AG20443 (cell line): Measurements from ENCODE around the gene GEN1.

Experiments used
- DNase-seq: peaks from one replicate; pipeline ENCODE4 v3.0.0; 2012; ENCODE audit warnings: low spot score, mixed read lengths

Gene GEN1

DNA sequence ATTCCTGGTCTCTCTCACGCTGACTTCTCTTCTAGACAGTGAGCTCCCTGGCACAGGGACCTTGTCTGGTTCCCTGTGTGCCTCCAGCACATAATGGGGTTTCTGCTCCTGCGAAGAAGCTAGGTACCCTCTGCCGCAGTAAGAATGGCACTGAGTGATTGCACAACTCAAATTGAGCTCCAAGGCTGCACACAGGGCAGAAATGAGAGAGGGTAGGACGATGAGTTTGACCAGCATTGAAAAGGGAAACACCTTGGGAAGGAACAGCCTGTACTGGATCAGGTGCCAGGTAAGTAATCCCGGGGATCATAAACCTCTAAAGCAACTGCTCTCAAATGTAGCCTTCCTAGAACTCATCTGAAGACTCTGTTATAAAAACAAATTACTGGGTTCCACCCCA is 41.4 kb downstream of the GEN1 start:
- DNase-seq: no peak

DNA sequence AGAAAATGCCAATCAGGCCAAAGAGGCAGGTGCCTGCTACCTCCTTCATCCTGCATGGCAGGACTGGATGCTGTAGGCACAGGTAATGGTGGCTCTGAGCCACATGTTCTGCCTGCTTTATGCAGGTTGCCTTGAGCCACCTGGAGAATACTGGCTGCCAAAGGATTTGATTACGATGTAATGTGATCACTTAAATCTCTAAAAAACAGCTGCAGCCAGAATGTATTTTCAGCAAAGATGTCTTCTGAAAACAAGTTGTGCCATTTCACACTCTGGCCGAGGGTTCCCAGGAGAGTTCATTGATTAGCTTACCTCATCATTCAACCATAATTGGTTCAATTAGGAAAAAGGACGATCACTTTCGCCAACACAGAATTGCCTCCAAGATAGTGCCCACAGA is 44.4 kb downstream of the GEN1 start:
- no peak for DNase-seq

DNA sequence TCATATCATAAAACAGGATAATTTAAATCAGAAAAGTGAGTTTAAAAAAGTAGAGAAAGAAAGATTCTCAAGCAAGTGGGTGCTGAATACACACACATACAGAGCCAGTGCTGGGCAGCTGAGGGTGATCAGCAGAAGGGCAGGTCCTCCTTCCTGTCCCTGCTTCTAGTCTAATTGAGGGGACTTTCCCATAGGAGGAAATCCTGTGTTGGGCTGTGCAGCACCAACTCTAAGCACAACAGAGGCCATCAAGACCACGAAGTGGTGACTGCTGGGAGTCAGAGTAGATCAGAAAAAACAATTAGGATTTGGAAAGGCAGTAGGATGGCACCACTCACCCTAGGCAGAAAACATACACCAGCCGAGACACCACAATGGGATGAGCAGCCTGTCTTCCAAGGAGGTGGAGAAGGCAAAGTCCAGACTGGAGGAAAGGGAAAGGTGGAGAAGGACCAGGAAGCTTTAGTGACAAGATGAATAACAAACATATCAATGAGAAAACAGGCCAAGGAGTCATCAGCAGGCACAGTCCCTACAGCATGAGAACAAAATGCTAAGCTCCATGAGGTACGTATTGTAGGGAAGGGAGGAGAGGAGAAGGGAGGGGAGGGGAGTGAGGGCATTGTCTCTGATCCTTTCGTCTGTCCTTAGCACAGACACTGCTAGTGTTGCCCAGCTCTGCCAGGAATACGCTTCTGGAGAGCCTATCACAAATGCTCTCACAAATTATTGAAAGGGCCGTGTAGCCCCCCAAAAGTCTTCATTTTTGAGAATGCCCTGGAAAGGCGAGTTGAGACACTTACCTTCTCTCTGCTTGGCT is 45.6 kb downstream of the GEN1 start:
- no peak for DNase-seq

DNA sequence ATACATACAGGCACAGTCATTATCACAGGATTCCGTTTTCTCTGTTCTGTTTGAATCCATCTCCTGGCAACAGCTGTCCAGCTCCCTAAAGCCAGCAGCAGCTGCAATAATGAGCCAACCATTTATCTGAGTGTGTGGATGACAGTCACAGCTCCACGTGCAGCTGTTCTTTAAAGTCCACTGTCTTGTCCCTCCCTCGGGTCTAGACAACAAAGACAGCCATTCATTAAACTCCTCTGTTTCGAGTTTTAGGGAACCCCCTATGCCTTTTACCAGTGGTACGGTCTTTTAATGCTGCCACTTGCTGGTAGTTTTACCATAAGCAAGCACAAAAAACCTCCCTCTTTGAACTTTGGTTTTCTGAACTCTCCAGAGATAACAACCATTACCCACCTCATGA is 46.3 kb downstream of the GEN1 start:
- DNase-seq: no peak

DNA sequence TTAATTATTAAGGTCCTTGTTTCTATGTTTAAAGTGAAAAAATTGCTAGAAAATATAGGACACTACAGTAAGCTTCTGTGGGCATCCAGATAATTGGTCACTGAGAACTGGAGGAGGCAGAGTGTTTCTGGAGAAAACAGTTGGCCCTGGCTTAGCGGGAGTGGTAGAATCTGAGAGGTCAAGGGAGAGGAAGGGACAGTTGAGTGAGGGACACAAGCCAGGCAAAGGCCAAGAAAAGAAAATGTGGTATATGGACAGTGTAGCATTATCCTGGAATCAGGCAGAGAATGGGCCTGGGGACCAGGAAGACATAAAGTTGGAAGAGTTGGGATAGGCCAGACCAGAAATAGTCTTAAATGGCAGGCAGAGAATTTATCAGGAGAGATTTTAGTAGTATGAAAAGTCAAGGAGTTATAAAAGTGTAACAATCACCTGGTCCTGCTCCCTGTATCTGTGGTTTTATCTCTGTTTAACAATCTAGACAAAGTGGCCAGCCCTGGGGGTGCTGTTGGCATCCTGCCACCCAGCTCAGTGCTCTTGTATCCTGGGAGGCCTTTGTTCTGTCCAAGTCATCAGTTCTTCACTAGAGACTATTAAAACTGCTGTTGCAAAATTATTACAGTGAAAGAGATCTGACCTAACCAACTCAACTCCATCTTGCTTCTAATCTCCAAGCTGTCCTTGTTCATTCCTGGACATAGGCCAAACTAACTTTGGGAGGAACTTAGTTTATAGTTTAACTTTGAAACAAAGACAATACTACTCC is 46.9 kb downstream of the GEN1 start:
- no peak for DNase-seq

DNA sequence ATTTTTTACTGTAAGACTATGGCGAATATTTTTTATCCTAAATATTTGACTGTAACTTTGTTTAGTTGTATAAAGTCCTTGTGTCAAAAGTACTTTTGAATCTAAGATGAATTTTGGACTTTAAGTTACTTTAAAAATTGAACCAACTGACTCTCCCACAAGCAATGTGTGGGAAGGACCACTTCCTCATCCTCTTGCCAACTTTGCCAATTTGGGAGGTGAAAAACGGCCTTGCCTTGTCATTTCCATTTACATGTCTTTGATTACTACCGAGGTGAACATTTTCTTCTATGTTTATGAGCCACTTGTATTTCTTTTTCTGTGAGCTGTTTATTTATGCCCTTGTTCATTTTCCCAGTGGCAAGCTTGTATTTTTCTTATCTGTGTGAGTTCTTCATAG is 49.6 kb downstream of the GEN1 start:
- no peak for DNase-seq

DNA sequence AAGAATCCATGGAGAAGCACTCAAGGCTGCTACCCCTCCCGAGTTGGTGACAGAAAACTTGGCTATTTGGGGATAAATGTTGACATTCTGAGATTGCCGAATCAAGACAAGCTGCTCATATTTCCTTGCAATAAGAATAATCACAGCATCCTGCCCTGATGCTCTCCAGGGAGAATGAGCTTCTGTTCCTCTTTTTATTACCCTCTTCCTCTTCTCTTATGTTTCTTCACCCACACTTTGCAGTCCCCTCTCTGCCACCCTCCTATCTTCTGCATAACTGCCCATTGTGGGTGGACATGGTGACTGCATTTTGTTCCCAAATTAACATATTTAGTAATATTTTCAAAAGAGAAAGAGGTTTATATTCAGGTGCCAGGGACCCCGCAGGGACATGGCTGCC is 50.4 kb downstream of the GEN1 start:
- DNase-seq: no peak

DNA sequence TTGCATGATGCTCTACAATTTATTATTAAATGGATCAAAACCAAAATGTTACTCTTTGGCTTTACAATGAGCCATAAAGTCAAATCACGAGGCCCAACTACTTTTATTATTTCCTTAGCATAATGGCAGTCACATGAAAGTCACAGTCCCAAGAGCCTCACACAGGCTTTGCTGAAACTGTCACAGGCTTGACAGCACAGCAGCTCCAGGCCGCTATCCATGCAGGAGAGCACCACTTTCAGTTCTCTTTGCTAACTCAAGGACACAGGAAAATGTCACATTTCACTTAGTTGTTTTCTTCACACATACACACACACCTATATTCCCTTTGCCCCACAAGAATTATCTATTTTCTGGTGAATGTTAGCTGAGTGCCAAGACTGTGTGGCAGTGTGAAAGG is 51.2 kb downstream of the GEN1 start:
- DNase-seq: no peak

DNA sequence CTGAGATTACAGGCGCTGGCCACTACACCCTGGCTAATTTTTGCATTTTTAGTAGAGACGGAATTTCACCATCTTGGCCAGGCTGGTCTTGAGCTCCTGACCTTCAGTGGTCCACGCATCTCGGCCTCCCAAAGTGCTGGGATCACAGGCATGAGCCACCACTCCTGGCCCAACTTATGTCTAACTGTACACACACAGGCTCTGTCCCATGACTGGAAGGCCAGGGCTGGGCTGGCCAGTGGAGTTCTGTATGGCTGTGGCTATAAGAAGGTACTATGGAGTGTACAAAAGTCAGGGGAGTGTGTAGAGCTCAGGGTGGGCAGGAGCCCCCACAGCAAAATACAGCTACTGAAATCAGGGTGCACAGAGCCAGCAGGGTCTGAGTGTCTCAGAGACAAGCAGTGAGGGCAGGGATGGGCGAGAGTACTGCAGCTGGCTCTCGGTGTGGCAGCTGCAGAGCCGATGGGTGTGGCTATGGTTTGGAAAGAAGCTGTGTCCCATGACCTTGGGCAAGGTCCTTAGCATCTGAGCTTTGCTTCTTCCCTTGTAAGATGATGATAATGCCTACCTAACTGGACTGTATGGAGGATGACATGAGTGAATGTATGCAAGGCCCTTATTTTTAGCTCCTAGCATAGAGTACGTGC is 51.9 kb downstream of the GEN1 start:
- no peak for DNase-seq

DNA sequence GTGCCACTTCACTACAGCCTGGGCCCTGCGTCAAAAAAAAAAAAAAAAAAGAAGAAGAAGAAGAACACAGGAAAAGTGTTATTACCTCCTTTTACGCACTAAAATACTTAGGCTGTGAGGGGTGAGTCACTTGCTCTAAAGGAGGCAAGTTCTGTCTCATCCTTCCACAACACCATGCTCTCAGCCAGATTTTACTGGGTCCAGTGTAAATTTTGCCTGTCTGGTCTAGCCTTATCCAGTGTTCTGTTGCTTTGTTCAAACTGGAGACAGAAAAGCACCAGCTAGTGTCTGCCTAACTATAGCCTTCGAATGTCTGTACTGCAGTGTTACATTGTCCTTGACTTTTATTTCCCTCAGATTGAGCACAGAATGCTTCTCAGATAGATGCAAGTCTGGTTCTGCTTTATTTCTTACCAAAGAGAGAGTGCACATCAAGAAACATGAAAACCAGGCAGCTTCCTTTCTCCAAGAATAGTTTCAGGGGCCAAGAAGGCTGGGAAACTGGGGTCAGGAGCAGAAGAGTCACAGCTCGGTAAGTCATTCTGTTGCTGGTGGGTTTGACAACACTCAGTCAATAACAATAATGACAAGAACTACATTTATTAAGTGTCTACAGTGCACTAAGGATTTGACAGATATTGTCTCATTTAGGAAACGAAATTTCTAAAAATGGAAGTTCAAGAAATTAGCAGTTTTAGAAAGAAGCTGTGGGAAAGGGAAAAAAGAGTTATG is 59.2 kb downstream of the GEN1 start:
- peak; percentile 69 for DNase-seq

DNA sequence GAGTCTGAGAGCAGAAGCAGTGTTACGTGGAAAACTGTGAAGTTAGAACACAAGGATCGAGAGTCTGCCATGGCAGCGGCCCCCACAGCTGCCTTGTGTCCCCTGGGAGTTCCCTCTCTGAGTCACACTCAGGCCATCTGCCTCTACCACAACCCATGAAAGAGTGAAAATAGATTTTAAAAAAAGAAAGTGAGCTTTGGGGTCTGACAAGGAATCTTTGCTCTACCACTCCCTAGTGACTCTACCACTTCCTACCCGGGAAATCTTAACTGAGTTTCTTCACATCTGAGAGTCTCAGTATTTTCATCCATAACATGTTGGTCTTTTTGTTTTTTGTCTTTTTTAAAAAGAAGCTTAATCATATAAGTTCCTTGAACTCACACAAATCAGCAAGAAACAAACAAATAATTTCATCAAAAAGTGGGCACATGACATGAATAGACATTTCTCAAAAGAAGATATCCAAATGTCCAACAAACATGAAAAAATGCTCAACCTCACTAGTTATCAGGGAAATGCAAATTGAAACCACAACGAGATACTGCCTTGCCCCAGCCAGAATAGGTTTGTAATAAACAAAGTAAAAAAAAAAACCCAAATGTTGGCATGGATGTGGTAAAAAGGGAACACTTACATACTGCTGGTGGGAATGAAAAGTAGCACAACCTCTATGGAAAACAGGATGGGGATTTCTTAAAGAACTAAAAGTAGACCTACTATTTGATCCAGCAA is 60.0 kb downstream of the GEN1 start:
- peak; percentile 70 for DNase-seq

DNA sequence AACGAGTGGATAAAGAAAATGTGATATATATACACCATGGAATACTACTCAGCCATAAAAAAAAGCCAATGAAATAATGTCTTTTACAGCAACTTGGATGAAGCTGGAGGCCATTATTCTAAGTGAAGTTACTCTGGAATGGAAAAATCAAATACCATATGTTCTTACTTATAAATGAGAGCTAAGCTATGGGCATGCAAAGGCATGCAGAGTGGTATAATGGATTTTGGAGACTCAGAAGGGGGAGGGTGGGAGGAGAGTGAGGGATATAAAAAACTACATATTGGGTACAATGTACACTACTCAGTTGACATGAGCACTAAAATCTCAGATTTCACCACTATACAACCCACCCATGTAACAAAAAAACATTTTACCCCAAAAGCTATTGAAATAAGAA is 60.7 kb downstream of the GEN1 start:
- DNase-seq: no peak

DNA sequence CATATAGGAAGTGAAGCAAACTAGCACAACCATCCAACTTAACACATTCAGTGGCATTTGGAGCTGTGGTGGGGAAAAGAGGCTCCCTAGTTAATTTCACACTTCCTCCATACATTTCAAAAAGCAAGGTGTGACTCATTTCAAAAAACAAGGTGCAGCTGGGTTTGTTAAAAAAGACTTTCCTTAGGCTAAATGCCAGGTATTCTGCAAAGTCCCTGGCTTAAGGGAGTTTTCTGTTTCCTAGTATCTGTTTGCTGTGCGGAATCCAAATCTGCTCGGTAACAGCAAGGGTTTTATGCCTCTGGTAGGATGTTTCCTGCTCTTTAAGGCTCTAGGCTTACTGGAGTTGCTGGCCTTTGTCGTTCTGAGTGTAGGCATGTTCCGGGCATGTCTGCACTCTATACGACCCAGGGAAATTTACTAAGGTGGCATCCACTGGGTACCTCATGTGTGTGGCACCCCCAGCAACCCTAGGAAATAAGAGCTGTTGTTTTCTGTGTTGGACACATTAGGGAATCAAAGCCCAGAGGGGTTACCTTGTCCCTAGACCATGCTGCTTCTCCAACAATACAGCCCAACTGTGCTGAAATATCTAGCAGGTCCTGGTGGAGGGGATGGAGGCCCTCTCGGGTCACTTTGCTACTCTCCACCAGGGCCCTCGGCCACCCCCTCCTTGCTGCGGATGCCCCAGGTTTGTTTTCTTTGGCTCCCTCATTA is 61.7 kb downstream of the GEN1 start:
- no peak for DNase-seq

DNA sequence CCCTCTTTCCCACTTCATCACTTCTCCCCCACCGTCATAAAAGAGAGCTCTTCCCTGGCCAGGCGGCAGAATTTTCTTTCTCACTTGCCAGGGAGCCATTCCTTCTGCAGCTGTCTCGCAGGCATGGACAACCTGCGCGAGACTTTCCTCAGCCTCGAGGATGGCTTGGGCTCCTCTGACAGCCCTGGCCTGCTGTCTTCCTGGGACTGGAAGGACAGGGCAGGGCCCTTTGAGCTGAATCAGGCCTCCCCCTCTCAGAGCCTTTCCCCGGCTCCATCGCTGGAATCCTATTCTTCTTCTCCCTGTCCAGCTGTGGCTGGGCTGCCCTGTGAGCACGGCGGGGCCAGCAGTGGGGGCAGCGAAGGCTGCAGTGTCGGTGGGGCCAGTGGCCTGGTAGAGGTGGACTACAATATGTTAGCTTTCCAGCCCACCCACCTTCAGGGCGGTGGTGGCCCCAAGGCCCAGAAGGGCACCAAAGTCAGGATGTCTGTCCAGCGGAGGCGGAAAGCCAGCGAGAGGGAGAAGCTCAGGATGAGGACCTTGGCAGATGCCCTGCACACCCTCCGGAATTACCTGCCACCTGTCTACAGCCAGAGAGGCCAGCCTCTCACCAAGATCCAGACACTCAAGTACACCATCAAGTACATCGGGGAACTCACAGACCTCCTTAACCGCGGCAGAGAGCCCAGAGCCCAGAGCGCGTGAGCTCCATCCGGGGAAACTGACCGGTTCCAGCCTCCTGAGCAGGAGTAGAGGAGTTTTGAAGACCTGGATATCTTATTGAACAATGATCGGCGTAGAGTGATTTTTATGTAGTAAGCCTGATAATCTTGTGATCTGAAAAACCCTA is 62.7 kb downstream of the GEN1 start, which contains the start of gene MSGN1:
TSS of gene MSGN1 (plus strand) at position 65 of the 850 bp plus-strand sequence. CDS start at position 124, 59 bp downstream.
- no peak for DNase-seq

DNA sequence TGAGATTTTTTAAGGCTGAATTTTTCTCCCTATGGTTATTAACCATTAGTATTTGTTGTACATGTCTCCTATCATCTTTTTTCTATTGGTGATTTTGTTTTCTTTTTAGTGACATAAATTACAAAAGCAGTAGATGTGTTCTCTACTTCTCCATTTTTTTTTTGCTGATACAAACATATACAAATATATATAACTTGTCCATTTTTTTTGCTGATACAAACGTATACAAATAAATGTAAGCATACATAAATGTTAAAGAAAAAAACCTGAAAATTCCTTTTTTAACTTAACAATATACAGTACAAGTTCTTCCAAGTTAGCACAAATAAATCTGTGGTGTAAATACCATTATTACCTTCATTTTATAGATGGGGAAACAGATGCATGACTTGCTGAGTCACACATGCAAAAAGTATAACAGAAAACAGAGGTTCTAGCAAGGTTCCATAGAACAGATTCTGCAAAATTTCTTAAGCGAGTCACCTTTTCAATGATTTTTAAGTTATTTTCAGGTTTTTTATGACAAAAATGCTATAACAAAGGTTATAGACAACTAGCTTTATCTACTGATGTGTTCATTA is 64.4 kb downstream of the GEN1 start:
- DNase-seq: no peak

DNA sequence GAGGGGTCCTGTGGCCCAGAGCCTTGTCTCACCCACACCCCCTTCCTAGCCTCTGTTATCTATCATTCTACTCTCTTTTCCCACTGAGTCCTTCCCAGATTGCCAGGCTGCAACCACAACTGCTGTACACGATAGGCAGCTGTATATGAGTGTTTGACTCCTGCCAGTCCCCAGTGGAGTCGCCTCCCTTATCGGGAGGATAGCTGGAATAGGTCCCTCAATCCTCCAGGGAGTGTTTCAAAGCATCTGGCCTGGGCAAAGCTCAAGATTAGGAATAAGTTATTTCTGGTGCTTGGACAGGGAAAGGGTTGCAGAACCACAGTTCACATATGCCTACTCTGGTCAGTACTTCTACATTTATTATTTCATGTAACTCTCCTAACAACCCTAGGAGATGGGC is 67.1 kb downstream of the GEN1 start:
- no peak for DNase-seq

DNA sequence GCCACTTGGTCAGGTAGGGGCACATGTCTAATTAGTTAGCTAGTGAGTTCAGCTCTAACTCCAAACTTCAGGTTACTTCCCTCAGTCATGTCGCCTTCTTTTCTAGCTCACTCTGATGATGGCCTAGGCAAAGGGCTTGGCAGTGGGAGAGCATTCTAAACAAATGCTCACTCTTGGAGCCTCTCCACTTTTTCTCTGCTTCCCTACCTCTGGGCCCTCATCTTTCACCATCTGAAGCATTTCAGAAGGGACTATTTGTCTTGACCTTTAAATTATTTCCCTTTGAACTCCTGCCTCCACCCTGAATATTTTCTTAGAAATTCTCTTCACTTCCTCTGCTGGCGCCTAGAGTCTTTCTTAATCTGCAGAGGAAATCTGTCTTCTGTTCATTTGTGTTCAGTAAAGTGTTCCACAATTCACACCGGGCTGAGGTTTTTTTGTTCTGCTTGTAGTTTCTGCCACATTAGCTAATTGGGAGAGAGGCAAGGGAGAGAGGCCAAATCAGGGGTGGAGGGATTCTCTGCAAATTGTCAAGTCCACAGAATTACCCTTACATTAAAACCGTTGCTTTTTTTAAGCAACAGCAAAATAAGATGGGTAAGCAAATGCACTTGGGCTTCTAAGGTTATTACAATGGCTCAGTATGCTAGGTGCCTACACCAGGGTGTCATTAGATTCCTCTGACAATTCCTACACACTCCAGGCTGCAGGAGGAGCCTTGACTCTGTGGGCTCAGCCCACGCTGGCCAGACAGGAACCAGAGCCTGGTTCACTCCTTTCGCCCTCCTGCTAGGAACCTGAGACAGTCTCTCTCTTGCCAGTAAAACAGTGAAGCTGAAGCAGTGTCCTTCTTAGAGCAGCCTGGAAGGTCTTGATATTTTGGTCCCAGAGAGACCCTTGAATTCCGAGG is 67.9 kb downstream of the GEN1 start:
- DNase-seq: no peak

DNA sequence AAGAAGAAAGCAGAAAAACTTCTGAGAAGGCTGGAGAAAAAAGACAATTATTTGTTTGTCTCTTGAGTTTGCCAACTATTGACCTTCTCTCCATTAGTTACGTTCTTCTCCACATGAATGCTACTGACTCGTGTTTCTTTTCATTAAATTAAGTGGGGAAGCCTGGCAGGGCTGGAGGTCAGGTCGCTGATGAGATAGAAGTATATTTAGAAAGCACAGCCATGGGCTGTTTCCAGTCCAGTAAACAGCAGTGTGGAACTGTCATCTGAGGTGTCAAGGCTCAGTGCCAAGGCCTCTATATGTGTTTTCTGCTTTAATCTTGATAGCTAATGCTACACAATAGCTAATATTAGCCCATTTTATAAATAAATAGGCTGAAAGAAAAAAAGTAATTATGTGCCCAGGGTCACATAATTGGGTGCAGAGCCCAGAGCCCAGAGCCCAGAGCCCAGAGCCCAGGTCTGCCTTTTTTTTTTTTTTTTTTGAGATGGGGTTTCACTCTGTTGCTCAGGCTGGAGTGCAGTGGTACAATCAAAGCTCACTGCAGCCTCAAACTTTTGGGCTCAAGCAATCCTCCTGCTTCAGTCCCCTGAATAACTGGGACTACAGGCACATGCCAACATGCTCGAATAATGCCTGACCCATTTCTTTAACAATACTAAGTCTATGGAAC is 68.6 kb downstream of the GEN1 start:
- DNase-seq: no peak
